Measurements from ENCODE around the gene SLC35G6. TPM values are rescaled to one million over a fixed set of nuclear protein-coding genes. Genes with fewer than 3 reads are reported as not detected.
"Not testable (repeated sequence)": the region's sequence is repeated elsewhere in the genome, so short reads cannot be mapped to it uniquely, and the experiment has no call there.

Gene SLC35G6
- total RNA-seq, 2 donors from 2014 or later = not detected

DNA sequence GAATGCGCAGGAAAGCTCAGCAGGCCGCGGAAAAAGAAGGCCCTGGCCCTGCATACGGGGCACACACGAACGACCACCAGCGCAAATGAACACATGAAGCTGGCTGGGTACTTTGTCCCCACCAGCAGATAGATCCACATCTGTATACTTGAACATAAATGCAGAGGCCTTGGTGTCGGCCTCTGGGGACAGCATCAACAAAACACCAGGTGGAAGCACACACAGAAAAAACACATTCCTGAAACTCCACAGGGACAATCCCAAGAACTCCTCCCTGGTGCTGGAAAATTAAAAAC lies 1.2 kb upstream of the SLC35G6 start:
- Mint-ChIP-seq H3K27me3 (no peaks in the 10 kb centered on the region), H3K27ac (peak overlapping the region; percentile 94), H3K4me3 (peak overlapping the region; percentile 86), H3K4me1 (peaks cover 46% of the 10 kb centered on the region), H3K9me3 (no peaks in the 10 kb centered on the region), H3K36me3 (ENCODE audit: low read depth) (peaks cover 25% of the 10 kb centered on the region)
- ATAC-seq (replicated peaks) = no peak

DNA sequence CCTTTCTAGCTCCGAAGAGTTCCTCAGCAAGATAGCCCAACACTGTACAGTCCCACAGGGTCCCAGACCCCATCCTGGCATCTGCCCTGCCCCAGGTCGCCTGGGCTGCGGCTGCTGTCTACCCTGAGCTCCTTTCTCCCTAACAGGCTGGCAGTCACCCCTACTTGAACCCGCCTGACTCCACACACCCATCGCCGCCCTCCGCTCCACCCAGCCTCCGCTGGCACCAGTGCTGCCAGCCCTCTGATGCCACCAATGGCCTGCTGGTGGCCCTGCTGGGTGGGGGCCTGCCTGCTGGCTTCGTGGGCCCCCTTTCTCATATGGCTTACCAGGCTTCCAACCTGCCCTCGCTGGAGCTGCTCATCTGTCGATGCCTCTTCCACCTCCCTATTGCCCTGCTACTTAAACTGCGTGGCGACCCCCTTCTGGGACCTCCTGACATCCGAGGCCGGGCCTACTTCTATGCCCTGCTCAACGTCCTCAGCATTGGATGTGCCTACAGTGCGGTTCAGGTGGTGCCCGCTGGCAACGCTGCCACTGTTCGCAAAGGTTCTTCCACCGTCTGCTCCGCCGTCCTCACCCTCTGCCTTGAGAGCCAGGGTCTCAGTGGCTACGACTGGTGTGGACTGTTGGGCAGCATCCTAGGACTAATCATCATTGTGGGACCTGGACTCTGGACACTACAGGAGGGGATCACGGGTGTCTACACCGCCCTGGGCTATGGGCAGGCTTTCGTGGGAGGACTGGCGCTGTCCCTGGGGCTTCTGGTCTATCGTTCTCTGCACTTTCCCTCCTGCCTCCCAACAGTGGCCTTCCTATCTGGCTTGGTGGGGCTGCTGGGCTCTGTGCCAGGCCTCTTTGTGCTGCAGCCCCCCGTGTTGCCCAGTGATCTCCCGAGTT lies 846 bp downstream of the SLC35G6 start:
- Mint-ChIP-seq H3K4me3 (peak overlapping the region; percentile 86), H3K27ac (peak overlapping the region; percentile 100), H3K4me1 (peaks cover 49% of the 10 kb centered on the region), H3K36me3 (ENCODE audit: low read depth) (peaks cover 45% of the 10 kb centered on the region)
- not testable (repeated sequence) for H3K9me3 Mint-ChIP-seq; H3K27me3 Mint-ChIP-seq; ATAC-seq (replicated peaks)

DNA sequence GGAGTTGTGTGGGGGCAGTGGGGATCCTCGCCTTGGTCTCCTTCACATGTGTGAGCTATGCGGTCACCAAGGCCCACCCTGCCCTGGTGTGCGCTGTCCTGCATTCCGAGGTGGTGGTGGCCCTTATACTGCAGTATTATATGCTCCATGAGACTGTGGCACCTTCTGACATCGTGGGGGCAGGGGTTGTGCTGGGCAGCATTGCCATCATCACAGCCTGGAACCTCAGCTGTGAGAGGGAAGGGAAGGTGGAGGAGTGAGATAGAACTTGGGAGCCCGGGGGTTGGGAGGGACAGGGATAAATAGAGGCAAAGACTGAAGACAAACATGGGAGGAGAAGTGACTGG lies 1.5 kb downstream of the SLC35G6 start:
- Mint-ChIP-seq H3K27ac (peak overlapping the region; percentile 100), H3K36me3 (ENCODE audit: low read depth) (peaks cover 51% of the 10 kb centered on the region), H3K4me1 (peaks cover 54% of the 10 kb centered on the region), H3K4me3 (peak overlapping the region; percentile 86)
- H3K9me3 Mint-ChIP-seq; H3K27me3 Mint-ChIP-seq; ATAC-seq (replicated peaks): not testable (repeated sequence)

GRCh38 chr17:7483255-7484066 lies 2.2 kb downstream of the SLC35G6 start:
- peak overlapping the region; percentile 100 for H3K27ac Mint-ChIP-seq
- no peaks in the 10 kb centered on the region for H3K27me3 Mint-ChIP-seq
- H3K9me3 Mint-ChIP-seq = no peaks in the 10 kb centered on the region
- H3K4me1 Mint-ChIP-seq = peaks cover 49% of the 10 kb centered on the region
- H3K4me3 Mint-ChIP-seq = peak overlapping the region; percentile 86
- peak; percentile 65 for ATAC-seq (replicated peaks)
- peaks cover 54% of the 10 kb centered on the region for H3K36me3 Mint-ChIP-seq (ENCODE audit: low read depth)

DNA sequence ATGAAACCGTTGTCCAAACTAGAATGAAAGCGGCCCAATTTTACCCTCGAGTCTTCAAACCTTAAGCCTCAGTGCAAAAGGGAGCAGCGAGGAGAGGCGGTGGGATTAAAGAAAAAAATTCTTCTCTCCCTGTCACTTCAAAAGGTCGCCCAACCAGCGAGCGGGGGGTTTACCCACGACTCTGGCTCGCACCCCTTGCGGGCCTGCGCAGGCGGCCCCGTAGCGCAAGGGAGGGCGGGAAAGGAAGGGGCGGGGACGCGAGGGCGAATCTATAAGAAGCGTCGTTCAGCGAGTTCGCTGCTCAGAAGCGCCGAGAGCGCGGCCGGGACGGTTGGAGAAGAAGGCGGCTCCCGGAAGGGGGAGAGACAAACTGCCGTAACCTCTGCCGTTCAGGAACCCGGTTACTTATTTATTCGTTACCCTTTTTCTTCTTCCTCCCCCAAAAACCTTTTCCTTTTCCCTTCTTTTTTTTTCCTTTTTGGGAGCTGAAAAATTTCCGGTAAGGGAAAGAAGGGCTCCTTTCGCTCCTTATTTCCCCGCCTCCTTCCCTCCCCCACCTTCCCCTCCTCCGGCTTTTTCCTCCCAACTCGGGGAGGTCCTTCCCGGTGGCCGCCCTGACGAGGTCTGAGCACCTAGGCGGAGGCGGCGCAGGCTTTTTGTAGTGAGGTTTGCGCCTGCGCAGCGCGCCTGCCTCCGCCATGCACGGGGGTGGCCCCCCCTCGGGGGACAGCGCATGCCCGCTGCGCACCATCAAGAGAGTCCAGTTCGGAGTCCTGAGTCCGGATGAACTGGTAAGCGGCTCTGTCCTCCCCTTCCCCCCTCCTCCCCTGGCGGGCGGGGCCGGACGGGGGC lies 3.0 kb downstream of the SLC35G6 start, which contains the start of gene POLR2A:
Gene POLR2A (plus strand): TSS at position 300 of the 852 bp plus-strand sequence.
- H3K36me3 Mint-ChIP-seq (ENCODE audit: low read depth) = peaks cover 59% of the 10 kb centered on the region
- peak within 1 kb of the TSS; percentile 86 for H3K4me3 Mint-ChIP-seq
- peak within 1 kb of the TSS; percentile 100 for H3K27ac Mint-ChIP-seq
- peaks cover 55% of the 10 kb centered on the region for H3K4me1 Mint-ChIP-seq
- H3K9me3 Mint-ChIP-seq = no peaks in the 10 kb centered on the region
- no peaks in the 10 kb centered on the region for H3K27me3 Mint-ChIP-seq
- peak; percentile 76 for ATAC-seq (replicated peaks)

DNA sequence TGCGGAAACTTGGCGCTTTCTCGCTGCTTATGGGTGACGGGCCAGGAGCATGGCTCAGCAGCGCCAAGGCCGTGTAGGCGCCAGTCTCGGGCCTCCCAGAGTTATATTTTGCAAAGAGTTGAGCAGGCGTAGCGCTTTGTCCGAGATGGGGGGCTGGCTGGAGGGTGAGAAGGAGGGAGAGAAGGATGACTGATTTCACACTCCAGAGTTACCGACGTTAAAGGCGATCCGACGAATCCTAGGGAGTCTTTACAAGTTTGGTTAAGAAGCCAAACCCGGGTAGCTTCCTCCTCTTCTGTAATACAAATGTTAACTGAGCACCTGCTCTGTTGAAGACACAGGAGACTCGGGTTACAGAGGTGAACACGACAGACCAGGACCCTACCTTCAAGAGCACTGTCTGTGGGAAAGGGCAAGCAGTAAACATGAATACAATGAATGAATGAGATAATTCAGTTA lies 3.7 kb downstream of the SLC35G6 start:
- Mint-ChIP-seq H3K36me3 (ENCODE audit: low read depth) (peaks cover 66% of the 10 kb centered on the region), H3K4me3 (peak overlapping the region; percentile 86), H3K27ac (peak overlapping the region; percentile 100), H3K9me3 (no peaks in the 10 kb centered on the region), H3K27me3 (no peaks in the 10 kb centered on the region), H3K4me1 (peaks cover 57% of the 10 kb centered on the region)
- ATAC-seq (replicated peaks) = no peak

- Mint-ChIP-seq H3K4me3 (peak overlapping the region; percentile 86), H3K4me1 (peaks cover 62% of the 10 kb centered on the region), H3K27me3 (no peaks in the 10 kb centered on the region), H3K36me3 (ENCODE audit: low read depth) (peaks cover 78% of the 10 kb centered on the region), H3K9me3 (no peaks in the 10 kb centered on the region), H3K27ac (peak overlapping the region; percentile 63)
- ATAC-seq (replicated peaks) = no peak
Observed at GRCh38 chr17:7486181-7486580, 4.9 kb downstream of the SLC35G6 start.

- Mint-ChIP-seq H3K4me1 (peaks cover 62% of the 10 kb centered on the region), H3K4me3 (peak overlapping the region; percentile 86), H3K36me3 (ENCODE audit: low read depth) (peaks cover 100% of the 10 kb centered on the region)
Observed at GRCh38 chr17:7490144-7490543, 8.9 kb downstream of the SLC35G6 start.

GRCh38 chr17:7491583-7491982 lies 10.3 kb downstream of the SLC35G6 start:
- Mint-ChIP-seq H3K27me3 (no peaks in the 10 kb centered on the region), H3K4me1 (peaks cover 56% of the 10 kb centered on the region), H3K9me3 (no peaks in the 10 kb centered on the region), H3K27ac (peak overlapping the region; percentile 28), H3K4me3 (peak overlapping the region; percentile 31), H3K36me3 (ENCODE audit: low read depth) (peaks cover 100% of the 10 kb centered on the region)
- ATAC-seq (replicated peaks) = no peak

More at GRCh38 chr17:7490144-7490543, 8.9 kb downstream of the SLC35G6 start:
- Mint-ChIP-seq H3K9me3 (no peaks in the 10 kb centered on the region), H3K27me3 (no peaks in the 10 kb centered on the region), H3K27ac (no peak overlapping the region)
- no peak for ATAC-seq (replicated peaks)

DNA sequence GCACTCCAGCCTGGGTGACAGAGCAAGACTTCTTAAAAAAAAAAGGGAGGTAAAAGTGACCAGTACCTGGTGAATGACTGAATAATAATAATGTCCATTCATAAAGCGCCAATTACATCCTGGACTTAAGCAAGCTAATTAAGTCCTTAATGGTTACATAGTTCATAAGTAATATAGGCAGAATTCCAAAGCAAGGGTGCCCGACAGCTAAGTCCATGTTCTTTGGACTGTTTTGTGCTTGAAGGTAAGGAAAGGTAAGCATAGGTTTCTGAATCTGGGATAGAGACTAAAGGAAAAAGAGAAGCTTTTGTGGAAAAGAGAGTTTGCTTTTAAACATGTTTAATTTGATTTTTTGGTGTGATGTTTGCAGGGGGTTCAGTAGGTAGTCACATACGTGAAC lies 12.7 kb downstream of the SLC35G6 start:
- H3K36me3 Mint-ChIP-seq (ENCODE audit: low read depth) = peaks cover 100% of the 10 kb centered on the region
- no peak overlapping the region for H3K27ac Mint-ChIP-seq
- H3K4me1 Mint-ChIP-seq = peaks cover 47% of the 10 kb centered on the region
- H3K4me3 Mint-ChIP-seq = no peak overlapping the region
- H3K9me3 Mint-ChIP-seq = no peaks in the 10 kb centered on the region
- H3K27me3 Mint-ChIP-seq = no peaks in the 10 kb centered on the region
- ATAC-seq (replicated peaks) = no peak

DNA sequence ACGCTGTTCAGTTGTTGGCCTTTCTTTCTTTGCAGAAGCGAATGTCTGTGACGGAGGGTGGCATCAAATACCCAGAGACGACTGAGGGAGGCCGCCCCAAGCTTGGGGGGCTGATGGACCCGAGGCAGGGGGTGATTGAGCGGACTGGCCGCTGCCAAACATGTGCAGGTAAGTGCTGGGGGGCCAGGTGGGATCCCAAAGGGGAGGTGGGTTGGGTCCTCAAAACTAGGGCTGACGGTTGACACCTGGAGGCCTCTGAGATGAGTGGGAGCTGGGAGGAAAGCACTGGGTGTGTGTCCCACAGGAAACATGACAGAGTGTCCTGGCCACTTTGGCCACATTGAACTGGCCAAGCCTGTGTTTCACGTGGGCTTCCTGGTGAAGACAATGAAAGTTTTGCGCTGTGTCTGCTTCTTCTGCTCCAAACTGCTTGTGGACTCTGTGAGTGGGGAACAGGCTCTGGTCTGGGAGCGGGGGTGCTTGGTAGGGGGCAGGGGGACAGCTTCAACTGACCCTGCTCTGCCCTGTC lies 14.7 kb downstream of the SLC35G6 start:
- Mint-ChIP-seq H3K4me3 (no peak overlapping the region), H3K27ac (peak overlapping the region; percentile 28), H3K9me3 (no peaks in the 10 kb centered on the region), H3K27me3 (no peaks in the 10 kb centered on the region), H3K36me3 (ENCODE audit: low read depth) (peaks cover 100% of the 10 kb centered on the region), H3K4me1 (peaks cover 31% of the 10 kb centered on the region)
- ATAC-seq (replicated peaks) = no peak

DNA sequence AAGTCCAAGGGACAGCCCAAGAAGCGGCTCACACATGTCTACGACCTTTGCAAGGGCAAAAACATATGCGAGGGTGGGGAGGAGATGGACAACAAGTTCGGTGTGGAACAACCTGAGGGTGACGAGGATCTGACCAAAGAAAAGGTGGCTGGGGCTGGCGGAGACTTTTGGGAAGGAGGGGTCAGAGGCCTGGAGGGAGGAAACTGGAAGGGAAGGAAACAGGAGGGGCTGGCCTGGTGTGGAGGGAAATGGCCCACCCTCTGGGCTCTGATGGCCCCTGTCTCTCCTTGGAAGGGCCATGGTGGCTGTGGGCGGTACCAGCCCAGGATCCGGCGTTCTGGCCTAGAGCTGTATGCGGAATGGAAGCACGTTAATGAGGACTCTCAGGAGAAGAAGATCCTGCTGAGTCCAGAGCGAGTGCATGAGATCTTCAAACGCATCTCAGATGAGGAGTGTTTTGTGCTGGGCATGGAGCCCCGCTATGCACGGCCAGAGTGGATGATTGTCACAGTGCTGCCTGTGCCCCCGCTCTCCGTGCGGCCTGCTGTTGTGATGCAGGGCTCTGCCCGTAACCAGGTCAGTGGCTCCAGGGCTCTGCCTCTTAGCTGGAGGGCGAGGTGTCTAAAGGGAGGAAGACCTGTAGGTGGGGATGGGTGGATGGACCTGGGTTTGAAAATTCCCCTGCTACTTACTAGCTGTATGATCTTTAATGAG lies 15.4 kb downstream of the SLC35G6 start:
- no peak overlapping the region for H3K4me3 Mint-ChIP-seq
- ATAC-seq (replicated peaks) = no peak
- H3K9me3 Mint-ChIP-seq = no peaks in the 10 kb centered on the region
- H3K4me1 Mint-ChIP-seq = peaks cover 27% of the 10 kb centered on the region
- no peaks in the 10 kb centered on the region for H3K27me3 Mint-ChIP-seq
- H3K27ac Mint-ChIP-seq = peak overlapping the region; percentile 28
- peaks cover 100% of the 10 kb centered on the region for H3K36me3 Mint-ChIP-seq (ENCODE audit: low read depth)

GRCh38 chr17:7497228-7497627 lies 16.0 kb downstream of the SLC35G6 start:
- Mint-ChIP-seq H3K27ac (peak overlapping the region; percentile 28), H3K27me3 (no peaks in the 10 kb centered on the region), H3K4me1 (peaks cover 23% of the 10 kb centered on the region), H3K36me3 (ENCODE audit: low read depth) (peaks cover 100% of the 10 kb centered on the region), H3K4me3 (no peak overlapping the region), H3K9me3 (no peaks in the 10 kb centered on the region)
- no peak for ATAC-seq (replicated peaks)
